ENCODE results near the gene CREM. TPM values are rescaled to one million over a fixed set of nuclear protein-coding genes. Genes with fewer than 3 reads are reported as not detected.
"Not testable (repeated sequence)": the region's sequence is repeated elsewhere in the genome, so short reads cannot be mapped to it uniquely, and the experiment has no call there.

CREM gene
- 64.7 and 78.4 TPM in 2 replicates for total RNA-seq

GRCh38 chr10:35126530-35127288 is at the start of gene CREM:
Gene CREM (plus strand): TSS chr10:35126846. CDS start chr10:35137836, 10,990 bp downstream.
- DNase-seq (ENCODE audit: low read depth in 2 of 2) = peak; percentile 97 to 98

- no peak for DNase-seq (ENCODE audit: low read depth in 2 of 2)
Observed at GRCh38 chr10:35079265-35079664, 47.4 kb upstream of the CREM start.

- DNase-seq (ENCODE audit: low read depth in 2 of 2) = peak; percentile 16 to 72
Observed at GRCh38 chr10:35079763-35080162, 46.9 kb upstream of the CREM start.

GRCh38 chr10:35080261-35080660 is 46.4 kb upstream of the CREM start:
- DNase-seq (ENCODE audit: low read depth in 2 of 2) = not testable (repeated sequence)

GRCh38 chr10:35083242-35083641 is 43.4 kb upstream of the CREM start:
- DNase-seq (ENCODE audit: low read depth in 2 of 2) = no peak

- peak; percentile 37 to 59 for DNase-seq (ENCODE audit: low read depth in 2 of 2)
Observed at GRCh38 chr10:35089611-35090161, 37.0 kb upstream of the CREM start.

- DNase-seq (ENCODE audit: low read depth in 2 of 2) = peak; percentile 97 to 98
Observed at GRCh38 chr10:35090162-35090954, 36.3 kb upstream of the CREM start, which contains the start of gene CUL2. Gene CUL2 (minus strand): TSS chr10:35090341. CDS start chr10:35071317, 19,024 bp downstream.

- no peak for DNase-seq (ENCODE audit: low read depth in 2 of 2)
Observed at GRCh38 chr10:35091994-35092790, 34.5 kb upstream of the CREM start.

- DNase-seq (ENCODE audit: low read depth in 2 of 2) = no peak
Observed at GRCh38 chr10:35092851-35093250, 33.8 kb upstream of the CREM start.

- DNase-seq (ENCODE audit: low read depth in 2 of 2) = no peak
Observed at GRCh38 chr10:35096312-35096711, 30.3 kb upstream of the CREM start.

- no peak for DNase-seq (ENCODE audit: low read depth in 2 of 2)
Observed at GRCh38 chr10:35097510-35097909, 29.1 kb upstream of the CREM start.

GRCh38 chr10:35103882-35104281 is 22.8 kb upstream of the CREM start:
- no peak for DNase-seq (ENCODE audit: low read depth in 2 of 2)

GRCh38 chr10:35112571-35112970 is 14.1 kb upstream of the CREM start:
- no peak for DNase-seq (ENCODE audit: low read depth in 2 of 2)

- no peak for DNase-seq (ENCODE audit: low read depth in 2 of 2)
Observed at GRCh38 chr10:35119378-35119777, 7.3 kb upstream of the CREM start.

GRCh38 chr10:35124540-35124939 is 2.1 kb upstream of the CREM start:
- DNase-seq (ENCODE audit: low read depth in 2 of 2) = no peak

GRCh38 chr10:35126062-35126529 is 550 bp upstream of the CREM start:
- DNase-seq (ENCODE audit: low read depth in 2 of 2) = no peak

GRCh38 chr10:35127289-35127891 is 744 bp downstream of the CREM start:
- DNase-seq (ENCODE audit: low read depth in 2 of 2) = peak; percentile 70 to 71

GRCh38 chr10:35129185-35129674 is 2.6 kb downstream of the CREM start:
- no peak for DNase-seq (ENCODE audit: low read depth in 2 of 2)

- DNase-seq (ENCODE audit: low read depth in 2 of 2) = no peak
Observed at GRCh38 chr10:35130663-35131062, 4.0 kb downstream of the CREM start.

GRCh38 chr10:35132727-35133126 is 6.1 kb downstream of the CREM start:
- no peak for DNase-seq (ENCODE audit: low read depth in 2 of 2)

- DNase-seq (ENCODE audit: low read depth in 2 of 2) = no peak
Observed at GRCh38 chr10:35133586-35133985, 6.9 kb downstream of the CREM start.
